B cell (primary cell): ENCODE results near the gene UTS2R.

ENCODE experiments used
- EZH2 ChIP-seq: IDR thresholded peaks from 2 replicates; pipeline ENCODE4 v1.6.1; 2012; ENCODE audit warnings: borderline replicate concordance, low read depth, mild to moderate bottlenecking, moderate library complexity, low read length; ENCODE audit not compliant: insufficient read depth, poor library complexity, severe bottlenecking
- TF ChIP-seq, protein P1 (sequence below): fragments of 200-600 bp; IDR thresholded peaks from one replicate; pipeline ENCODE4 v1.8.0; 2022; ENCODE audit warnings: antibody characterized with exemption, mild to moderate bottlenecking

DNA sequence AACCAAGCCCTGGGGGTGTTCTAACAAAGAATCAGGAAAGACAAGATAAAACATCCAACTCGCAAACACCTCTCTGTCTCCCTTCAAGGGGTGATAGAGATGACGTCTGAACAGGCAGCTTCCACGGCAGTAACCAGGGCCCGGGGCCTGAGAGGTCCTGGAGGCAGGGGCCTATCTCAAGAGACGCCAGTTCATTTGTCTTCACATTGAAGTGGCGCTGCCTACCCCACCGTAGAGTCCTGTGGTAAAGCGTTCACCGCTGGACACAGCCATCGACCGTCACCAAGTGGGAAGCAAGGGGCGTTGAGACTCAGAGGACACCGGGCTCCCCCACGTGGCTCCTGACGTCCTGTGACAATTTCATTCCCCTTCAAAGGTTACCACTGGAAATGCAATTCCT lies 21.4 kb downstream of the UTS2R start:
- TF ChIP-seq, protein P1, sequence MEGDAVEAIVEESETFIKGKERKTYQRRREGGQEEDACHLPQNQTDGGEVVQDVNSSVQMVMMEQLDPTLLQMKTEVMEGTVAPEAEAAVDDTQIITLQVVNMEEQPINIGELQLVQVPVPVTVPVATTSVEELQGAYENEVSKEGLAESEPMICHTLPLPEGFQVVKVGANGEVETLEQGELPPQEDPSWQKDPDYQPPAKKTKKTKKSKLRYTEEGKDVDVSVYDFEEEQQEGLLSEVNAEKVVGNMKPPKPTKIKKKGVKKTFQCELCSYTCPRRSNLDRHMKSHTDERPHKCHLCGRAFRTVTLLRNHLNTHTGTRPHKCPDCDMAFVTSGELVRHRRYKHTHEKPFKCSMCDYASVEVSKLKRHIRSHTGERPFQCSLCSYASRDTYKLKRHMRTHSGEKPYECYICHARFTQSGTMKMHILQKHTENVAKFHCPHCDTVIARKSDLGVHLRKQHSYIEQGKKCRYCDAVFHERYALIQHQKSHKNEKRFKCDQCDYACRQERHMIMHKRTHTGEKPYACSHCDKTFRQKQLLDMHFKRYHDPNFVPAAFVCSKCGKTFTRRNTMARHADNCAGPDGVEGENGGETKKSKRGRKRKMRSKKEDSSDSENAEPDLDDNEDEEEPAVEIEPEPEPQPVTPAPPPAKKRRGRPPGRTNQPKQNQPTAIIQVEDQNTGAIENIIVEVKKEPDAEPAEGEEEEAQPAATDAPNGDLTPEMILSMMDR = no peak
- TF ChIP-seq EZH2 = no peak
